AG09309 (cell line): ENCODE results near the gene RHBDD3.
A peak's percentile ranks its signal among the peaks of the same experiment; 100 is the strongest.

Experiments
- DNase-seq: peaks from one replicate; pipeline ENCODE4 v3.0.0-alpha.2; 2010; ENCODE audit warnings: low read depth
- H3K4me3 ChIP-seq: 2 replicates; pipeline ENCODE4 v1.5.1; 2011; ENCODE audit warnings: mild to moderate bottlenecking, low read depth, low read length, moderate library complexity; ENCODE audit not compliant: control insufficient read depth
- TF ChIP-seq, protein P1 (sequence below): IDR thresholded peaks from 2 replicates; pipeline ENCODE4 v1.5.1; 2011; ENCODE audit warnings: mild to moderate bottlenecking, low read depth, low read length, inconsistent platforms; ENCODE audit not compliant: insufficient read depth, control insufficient read depth; ENCODE audit errors: missing control alignments

Gene RHBDD3

DNA sequence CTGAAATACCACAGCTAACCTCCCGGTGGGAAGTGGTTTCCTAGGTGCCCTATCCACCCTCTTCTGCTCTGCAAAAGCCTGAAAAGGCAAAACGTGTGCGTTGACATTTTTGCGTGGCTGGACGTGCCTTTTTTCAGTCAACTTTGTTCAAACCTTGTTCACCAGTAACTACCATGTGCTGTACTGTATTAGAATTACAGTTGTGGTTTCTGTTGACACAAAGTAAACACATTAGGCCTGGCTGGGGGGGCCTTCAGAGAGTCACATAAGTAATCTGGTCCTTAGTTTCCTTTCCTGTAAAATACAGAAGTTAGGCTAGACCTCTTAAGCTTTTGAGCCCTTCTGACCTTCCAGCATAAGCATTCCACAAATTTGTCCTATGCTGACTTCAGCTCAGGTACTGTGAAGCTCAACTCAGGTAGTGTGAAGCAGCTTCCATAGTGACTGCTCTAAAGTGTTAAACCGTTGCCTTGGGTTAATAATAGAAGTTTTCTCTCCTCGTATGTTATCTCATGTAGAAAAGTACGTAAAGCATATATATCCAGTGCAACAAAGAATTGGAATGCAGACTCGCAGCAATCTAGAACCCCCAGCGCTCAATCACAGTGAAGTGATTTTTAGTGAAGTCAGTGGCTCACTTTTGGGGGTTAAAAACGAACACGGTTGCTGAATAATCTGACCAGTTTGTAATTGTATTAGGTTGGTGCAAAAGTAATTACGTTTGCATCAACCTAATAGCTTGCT lies 2.1 kb upstream of the RHBDD3 start:
- peak overlapping the region; percentile 86 for H3K4me3 ChIP-seq
- TF ChIP-seq, protein P1, sequence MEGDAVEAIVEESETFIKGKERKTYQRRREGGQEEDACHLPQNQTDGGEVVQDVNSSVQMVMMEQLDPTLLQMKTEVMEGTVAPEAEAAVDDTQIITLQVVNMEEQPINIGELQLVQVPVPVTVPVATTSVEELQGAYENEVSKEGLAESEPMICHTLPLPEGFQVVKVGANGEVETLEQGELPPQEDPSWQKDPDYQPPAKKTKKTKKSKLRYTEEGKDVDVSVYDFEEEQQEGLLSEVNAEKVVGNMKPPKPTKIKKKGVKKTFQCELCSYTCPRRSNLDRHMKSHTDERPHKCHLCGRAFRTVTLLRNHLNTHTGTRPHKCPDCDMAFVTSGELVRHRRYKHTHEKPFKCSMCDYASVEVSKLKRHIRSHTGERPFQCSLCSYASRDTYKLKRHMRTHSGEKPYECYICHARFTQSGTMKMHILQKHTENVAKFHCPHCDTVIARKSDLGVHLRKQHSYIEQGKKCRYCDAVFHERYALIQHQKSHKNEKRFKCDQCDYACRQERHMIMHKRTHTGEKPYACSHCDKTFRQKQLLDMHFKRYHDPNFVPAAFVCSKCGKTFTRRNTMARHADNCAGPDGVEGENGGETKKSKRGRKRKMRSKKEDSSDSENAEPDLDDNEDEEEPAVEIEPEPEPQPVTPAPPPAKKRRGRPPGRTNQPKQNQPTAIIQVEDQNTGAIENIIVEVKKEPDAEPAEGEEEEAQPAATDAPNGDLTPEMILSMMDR, result no peak
- DNase-seq, result no peak

DNA sequence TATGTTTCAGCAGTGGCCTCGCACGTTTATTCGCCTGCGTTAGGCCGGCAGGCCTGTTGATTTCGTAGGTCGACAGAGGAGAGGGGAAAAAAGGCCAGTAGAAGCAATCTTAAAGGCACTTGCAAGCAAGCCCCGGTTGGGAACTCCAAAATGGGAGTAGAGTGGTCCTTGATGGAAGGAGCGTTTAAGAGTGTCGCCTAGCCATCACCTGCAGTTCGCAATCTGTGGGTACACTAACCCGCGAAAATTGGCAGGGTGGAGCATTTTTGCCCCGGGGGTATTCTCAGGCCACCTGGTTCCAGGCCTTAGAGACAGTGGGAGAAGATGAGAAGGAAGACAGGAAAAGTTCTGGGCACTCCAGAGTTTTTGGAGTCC lies 1.4 kb upstream of the RHBDD3 start:
- TF ChIP-seq, protein P1, result no peak
- no peak for DNase-seq
- H3K4me3 ChIP-seq, result peak overlapping the region; percentile 86

DNA sequence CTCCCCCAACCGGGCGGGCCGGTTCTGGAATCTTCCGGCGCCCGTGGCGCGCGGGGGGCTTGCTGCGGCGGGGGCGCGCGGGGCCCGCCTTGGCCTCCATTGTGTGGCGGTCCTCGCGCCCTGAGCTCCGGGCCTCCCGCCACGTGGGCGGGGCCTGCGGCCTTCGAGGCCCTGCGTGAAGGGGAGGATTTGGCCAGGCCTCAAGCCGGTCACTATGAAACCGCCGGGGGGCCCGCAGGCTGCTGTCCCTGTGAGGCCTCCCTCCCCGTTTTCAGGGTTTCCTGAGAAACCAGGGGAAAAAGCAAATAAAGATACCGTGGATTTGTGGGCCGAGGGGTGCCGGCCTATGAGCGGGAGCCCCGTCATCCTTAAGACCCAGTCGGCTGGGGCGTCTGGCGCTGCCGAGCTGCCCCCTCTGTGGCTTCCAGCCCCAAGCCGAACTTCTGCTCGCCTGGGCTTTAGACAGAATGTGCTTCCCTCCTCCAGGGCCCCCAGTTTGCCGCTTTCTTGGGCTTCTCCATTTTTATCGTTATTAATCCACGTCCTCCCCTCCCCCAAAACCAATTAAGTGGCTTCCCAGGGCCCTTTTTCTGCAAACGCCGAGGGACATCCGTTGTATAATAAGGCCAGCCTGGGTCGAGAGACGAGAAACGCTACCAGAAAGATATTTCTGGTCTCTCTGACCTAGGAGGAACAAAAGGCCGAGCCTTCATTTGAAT lies 889 bp upstream of the RHBDD3 start:
- TF ChIP-seq, protein P1, result no peak
- no peak for DNase-seq
- H3K4me3 ChIP-seq, result peak overlapping the region; percentile 86

DNA sequence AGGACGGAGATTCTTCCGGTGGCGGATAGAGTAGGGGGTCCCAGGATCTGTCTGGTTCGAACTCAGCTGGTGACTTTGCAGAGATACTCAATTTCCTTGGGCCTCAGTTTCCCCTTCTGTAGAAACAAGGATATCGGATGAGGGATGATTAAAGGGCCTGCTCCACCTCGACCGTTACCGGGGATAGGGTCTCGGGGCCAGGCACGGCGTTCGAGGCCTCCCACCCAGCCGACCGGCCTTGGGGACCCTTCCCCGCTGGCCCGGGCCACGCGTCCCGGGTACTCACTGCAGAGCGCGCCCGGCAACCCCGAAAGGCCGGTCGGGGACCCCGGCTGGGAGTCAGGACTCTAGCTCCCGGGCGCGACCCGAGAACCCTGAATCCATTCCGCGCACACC lies 321 bp downstream of the RHBDD3 start:
- no peak for DNase-seq

DNA sequence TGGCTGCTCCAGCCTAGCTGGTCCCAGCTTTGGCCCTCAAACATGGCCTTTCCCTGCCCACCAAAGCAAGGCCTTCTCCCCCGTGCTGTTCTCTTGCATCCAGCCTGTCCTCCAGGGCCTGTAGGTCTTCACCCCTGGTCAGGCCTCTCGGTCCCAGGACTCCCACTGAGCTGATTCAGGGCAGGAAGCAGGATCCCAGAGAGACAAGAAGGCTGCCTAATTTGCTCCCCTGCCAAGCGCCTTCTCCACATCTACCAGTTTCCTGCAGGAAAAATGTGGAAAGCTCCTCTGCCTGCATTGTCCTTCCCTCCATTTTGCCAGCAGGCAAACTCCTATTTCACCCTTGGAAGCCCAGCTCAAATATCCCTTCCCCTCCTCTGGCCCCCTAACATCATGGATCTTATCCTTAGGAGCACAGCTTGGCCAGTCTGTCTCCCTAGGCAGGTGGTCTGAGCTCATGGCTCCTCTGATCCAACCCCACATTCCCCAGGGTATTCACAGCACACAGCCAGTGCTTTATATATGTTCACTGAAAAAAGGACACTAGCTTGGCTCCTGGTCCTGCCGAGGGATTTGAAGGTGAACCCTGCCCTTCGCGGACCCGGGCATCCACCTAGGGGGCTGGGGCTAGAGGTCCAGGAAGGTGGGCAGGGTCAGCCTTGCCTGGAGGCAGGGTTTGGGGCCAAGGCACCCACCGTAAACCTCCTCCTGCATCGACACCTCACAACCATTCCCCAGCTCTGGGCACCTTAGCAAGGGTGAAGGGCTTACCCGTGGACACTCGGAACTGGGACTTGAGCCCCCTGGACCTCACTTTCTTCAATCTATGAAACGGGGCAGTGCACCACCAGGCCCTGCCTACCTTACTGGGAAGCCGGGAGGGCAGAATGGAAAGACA lies 968 bp downstream of the RHBDD3 start:
- TF ChIP-seq, protein P1, result no peak
- H3K4me3 ChIP-seq, result peak overlapping the region; percentile 86
- no peak for DNase-seq

More for the DNA sequence above, 321 bp downstream of the RHBDD3 start:
- H3K4me3 ChIP-seq, result peak overlapping the region; percentile 86
- TF ChIP-seq, protein P1, result no peak

DNA sequence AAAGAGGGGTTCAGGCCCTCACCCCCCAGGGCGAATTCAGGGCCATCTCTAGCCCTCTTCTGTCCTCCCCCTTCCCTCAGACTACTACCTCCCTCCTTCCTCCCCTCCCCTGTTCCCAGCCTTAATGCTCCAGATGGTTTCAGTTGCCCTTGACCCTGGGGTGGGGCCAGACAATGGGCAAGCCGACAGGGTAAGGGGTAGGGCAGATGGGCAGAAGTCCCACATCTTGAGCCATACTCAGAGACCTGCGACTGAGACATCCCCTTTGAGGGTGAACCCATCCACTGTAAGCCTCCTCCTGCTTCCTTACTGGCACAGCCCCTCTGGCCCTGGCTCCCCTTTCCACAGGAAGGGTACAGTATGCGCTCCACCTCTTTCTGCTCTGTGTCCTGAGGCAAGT lies 1.9 kb downstream of the RHBDD3 start:
- H3K4me3 ChIP-seq, result no peak overlapping the region

More for the DNA sequence above, 1.9 kb downstream of the RHBDD3 start:
- TF ChIP-seq, protein P1, result no peak
- no peak for DNase-seq
